ENCODE data around the gene CCNA1. TPM values are rescaled to one million over a fixed set of nuclear protein-coding genes. Genes with fewer than 3 reads are reported as not detected.

The CCNA1 gene
- total RNA-seq, 1 experiment from 2014 or later: 2.7 TPM

DNA sequence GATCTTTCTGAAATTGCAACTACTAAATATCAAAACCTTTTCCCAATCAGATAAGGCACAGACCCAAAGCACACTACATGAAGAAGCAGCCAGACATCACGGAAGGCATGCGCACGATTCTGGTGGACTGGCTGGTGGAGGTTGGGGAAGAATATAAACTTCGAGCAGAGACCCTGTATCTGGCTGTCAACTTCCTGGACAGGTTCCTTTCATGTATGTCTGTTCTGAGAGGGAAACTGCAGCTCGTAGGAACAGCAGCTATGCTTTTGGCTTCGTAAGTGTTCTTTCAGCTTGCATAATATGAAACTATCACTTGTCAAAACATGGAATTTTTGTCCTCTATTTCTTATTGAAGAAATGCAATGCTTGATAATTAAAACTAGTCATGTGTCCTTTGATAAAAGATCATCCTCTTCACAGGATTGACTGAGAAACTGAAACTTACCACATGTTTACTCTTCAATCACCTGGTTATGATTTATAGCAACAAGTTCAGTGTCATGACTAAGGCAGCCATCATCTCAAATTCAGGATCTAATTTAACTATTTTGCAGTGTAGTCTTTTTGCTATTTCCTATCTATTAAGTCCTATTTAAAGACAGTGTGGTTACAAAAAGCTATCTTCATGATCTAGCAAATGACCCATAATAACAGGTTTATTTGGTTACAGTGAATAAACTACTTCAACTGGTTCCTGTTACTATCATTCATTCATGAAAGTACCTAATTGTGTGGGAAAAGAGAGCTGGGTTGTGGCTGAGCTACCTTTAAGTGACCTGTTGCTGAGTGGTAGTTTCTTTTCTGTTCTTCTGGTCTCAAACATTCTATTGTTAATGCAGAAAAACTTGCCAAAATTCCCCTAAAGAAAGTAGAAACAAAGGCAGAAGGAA is 6.5 kb downstream of the CCNA1 start:
- Mint-ChIP-seq H3K4me1 (no peaks in the 10 kb centered on the region), H3K27me3 (ENCODE audit: low read depth) (peaks cover 21% of the 10 kb centered on the region)
- peaks cover 2% of the 10 kb centered on the region; the same call in 1 of the 2 replicates for H3K27me3 ChIP-seq (ENCODE audit: insufficient read depth, low read length)

More for the DNA sequence above, 6.5 kb downstream of the CCNA1 start:
- H2AFZ ChIP-seq (ENCODE audit: low read length): no peak overlapping the region
- no peak overlapping the region for H3K56ac ChIP-seq (ENCODE audit: insufficient read length, low read depth, low read length)
- no peak for TF ChIP-seq CTCF (conservative IDR thresholded peaks at IDR 0.05)
- H2BK20ac ChIP-seq (ENCODE audit: low read depth, low read length, poor library complexity, severe bottlenecking): no peak overlapping the region
- no peak overlapping the region for H3K18ac ChIP-seq (ENCODE audit: insufficient read length, low read depth, low read length)
- no peak overlapping the region for H3K4ac ChIP-seq (ENCODE audit: low read depth, low read length)
- H3K79me1 ChIP-seq (ENCODE audit: insufficient read depth, low read depth, low read length, poor library complexity, severe bottlenecking): no peaks in the 10 kb centered on the region
- no peaks in the 10 kb centered on the region for H3K9me3 ChIP-seq (ENCODE audit: control insufficient read depth, low read depth, low read length)
- H3K79me2 ChIP-seq (ENCODE audit: insufficient read depth, low read length): no peaks in the 10 kb centered on the region
- no peak overlapping the region for H3K4me2 ChIP-seq (ENCODE audit: insufficient read depth, insufficient read length, low read length)
- no peak overlapping the region for H2BK120ac ChIP-seq (ENCODE audit: low read depth, low read length, poor library complexity, severe bottlenecking)
- no peak for DNase-seq
- no peaks in the 10 kb centered on the region for H3K9me3 Mint-ChIP-seq
- H3K36me3 Mint-ChIP-seq (ENCODE audit: insufficient read depth in 1 of 3, low read depth in 3 of 3): no peaks in the 10 kb centered on the region
- H2BK12ac ChIP-seq (ENCODE audit: insufficient read length, low read depth, low read length): no peak overlapping the region
- no CpG with 5 or more reads among the region's 6 CpGs for WGBS (ENCODE audit: extremely low coverage, insufficient read length, low lambda C conversion rate)
- H3K27ac ChIP-seq (ENCODE audit: insufficient read length, low read depth, low read length): no peak overlapping the region
- H4K8ac ChIP-seq (replicated peaks; ENCODE audit: insufficient read length, low read depth, low read length): no peak overlapping the region
- no peak overlapping the region for H3K9ac ChIP-seq (ENCODE audit: extremely low read depth, insufficient read length, low read length)
- H4K91ac ChIP-seq (ENCODE audit: insufficient read length, low read depth, low read length): no peak overlapping the region
- H3K23ac ChIP-seq (ENCODE audit: insufficient read length, low read depth, low read length): no peak overlapping the region
- H4K5ac ChIP-seq (ENCODE audit: insufficient read length, low read depth, low read length): no peak overlapping the region
- no peaks in the 10 kb centered on the region for H4K20me1 ChIP-seq (ENCODE audit: control insufficient read depth, insufficient read depth, insufficient read length)
- H3K4me1 ChIP-seq (ENCODE audit: insufficient read depth, low read length): no peaks in the 10 kb centered on the region
- H3K14ac ChIP-seq (ENCODE audit: insufficient read depth, low read length): no peak overlapping the region
- H2BK15ac ChIP-seq (ENCODE audit: low read depth, low read length): no peak overlapping the region
- H3K23me2 ChIP-seq (ENCODE audit: insufficient read length, low read depth, low read length, poor library complexity, severe bottlenecking): no peaks in the 10 kb centered on the region
- no peak overlapping the region for H2AK5ac ChIP-seq (ENCODE audit: insufficient read length, low read length)
- H3K27ac Mint-ChIP-seq: no peak overlapping the region
- H3T11ph ChIP-seq (ENCODE audit: low read length): no peak overlapping the region
- H2BK5ac ChIP-seq (ENCODE audit: insufficient read length, low read length): no peak overlapping the region
- H3K4me3 Mint-ChIP-seq: no peak overlapping the region
